ENCODE data around the gene THSD7B.

Gene THSD7B

GRCh38 chr2:137387044-137387443 lies 621.7 kb downstream of the THSD7B start:
- DNase-seq (ENCODE audit: low read depth): no peak

GRCh38 chr2:137405496-137405895 lies 640.2 kb downstream of the THSD7B start:
- DNase-seq (ENCODE audit: low read depth): no peak

- no peak for DNase-seq (ENCODE audit: low read depth)
These were observed 646.2 kb downstream of the THSD7B start for GRCh38 chr2:137411585-137411984.

GRCh38 chr2:137420744-137421143 lies 655.4 kb downstream of the THSD7B start:
- DNase-seq (ENCODE audit: low read depth): no peak

- DNase-seq (ENCODE audit: low read depth): no peak
These were observed 669.8 kb downstream of the THSD7B start for GRCh38 chr2:137435162-137435561.

GRCh38 chr2:137437386-137437785 lies 672.0 kb downstream of the THSD7B start:
- DNase-seq (ENCODE audit: low read depth): no peak

GRCh38 chr2:137444970-137445369 lies 679.6 kb downstream of the THSD7B start:
- no peak for DNase-seq (ENCODE audit: low read depth)

GRCh38 chr2:137449454-137449853 lies 684.1 kb downstream of the THSD7B start:
- DNase-seq (ENCODE audit: low read depth): no peak

- no peak for DNase-seq (ENCODE audit: low read depth)
These were observed 689.5 kb downstream of the THSD7B start for GRCh38 chr2:137454886-137455285.

GRCh38 chr2:137467246-137467862 lies 702.0 kb downstream of the THSD7B start:
- DNase-seq (ENCODE audit: low read depth): no peak

- DNase-seq (ENCODE audit: low read depth): no peak
These were observed 727.9 kb downstream of the THSD7B start for GRCh38 chr2:137493261-137493660.

- no peak for DNase-seq (ENCODE audit: low read depth)
These were observed 735.3 kb downstream of the THSD7B start for GRCh38 chr2:137500599-137500998.

- no peak for DNase-seq (ENCODE audit: low read depth)
These were observed 741.9 kb downstream of the THSD7B start for GRCh38 chr2:137507237-137507636.

GRCh38 chr2:137508739-137509384 lies 743.5 kb downstream of the THSD7B start:
- DNase-seq (ENCODE audit: low read depth): no peak

- no peak for DNase-seq (ENCODE audit: low read depth)
These were observed 746.2 kb downstream of the THSD7B start for GRCh38 chr2:137511526-137511925.

- no peak for DNase-seq (ENCODE audit: low read depth)
These were observed 756.6 kb downstream of the THSD7B start for GRCh38 chr2:137521653-137522619.

GRCh38 chr2:137522620-137523011 lies 757.3 kb downstream of the THSD7B start:
- DNase-seq (ENCODE audit: low read depth): no peak

GRCh38 chr2:137523931-137524330 lies 758.6 kb downstream of the THSD7B start:
- no peak for DNase-seq (ENCODE audit: low read depth)

- DNase-seq (ENCODE audit: low read depth): no peak
These were observed 759.8 kb downstream of the THSD7B start for GRCh38 chr2:137525132-137525531.

GRCh38 chr2:137525641-137526190 lies 760.4 kb downstream of the THSD7B start:
- DNase-seq (ENCODE audit: low read depth): no peak

- DNase-seq (ENCODE audit: low read depth): no peak
These were observed 770.6 kb downstream of the THSD7B start for GRCh38 chr2:137535897-137536296.

- no peak for DNase-seq (ENCODE audit: low read depth)
These were observed 774.0 kb downstream of the THSD7B start for GRCh38 chr2:137539336-137539735.

GRCh38 chr2:137547842-137548241 lies 782.5 kb downstream of the THSD7B start:
- DNase-seq (ENCODE audit: low read depth): no peak

All from stimulated activated CD8-positive, alpha-beta memory T cell treated with anti-CD3 and anti-CD28 coated beads, Interleukin-7, amount 100 ng/mL, for 24 hours (primary cell).